H9 (cell line): ENCODE measurements around the gene TRIM40. TPM values are rescaled to one million over a fixed set of nuclear protein-coding genes. Genes with fewer than 3 reads are reported as not detected.

Source experiments
- DNase-seq: peaks from one replicate; pipeline ENCODE4 v3.0.0-alpha.2; 2017
- H2AFZ ChIP-seq: one replicate; pipeline ENCODE4 v1.6.1; 2013; ENCODE audit warnings: mild to moderate bottlenecking, low read length, control low read depth, moderate library complexity
- H2AK5ac ChIP-seq: 2 replicates; pipeline ENCODE4 v1.6.1; 2013; ENCODE audit warnings: low read length, control low read depth, mixed read lengths; ENCODE audit not compliant: insufficient read length
- H2BK120ac ChIP-seq: one replicate; pipeline ENCODE4 v1.6.1; 2013; ENCODE audit warnings: low read depth, mild to moderate bottlenecking, low read length, control low read depth, inconsistent platforms; ENCODE audit not compliant: poor library complexity, severe bottlenecking
- H2BK12ac ChIP-seq: 2 replicates; pipeline ENCODE4 v1.6.1; 2013; ENCODE audit warnings: low read length, control low read depth, mixed read lengths, low read depth; ENCODE audit not compliant: insufficient read length
- H2BK15ac ChIP-seq: 2 replicates; pipeline ENCODE4 v1.6.1; 2013; ENCODE audit warnings: low read depth, low read length, control low read depth
- H2BK20ac ChIP-seq: one replicate; pipeline ENCODE4 v1.6.1; 2013; ENCODE audit warnings: low read depth, mild to moderate bottlenecking, low read length, control low read depth, inconsistent platforms; ENCODE audit not compliant: poor library complexity, severe bottlenecking
- H2BK5ac ChIP-seq: 2 replicates; pipeline ENCODE4 v1.6.1; 2013; ENCODE audit warnings: low read length, control low read depth, mixed read lengths; ENCODE audit not compliant: insufficient read length
- H3K14ac ChIP-seq: 2 replicates; pipeline ENCODE4 v1.6.1; 2013; ENCODE audit warnings: low read length, control low read depth; ENCODE audit not compliant: insufficient read depth
- H3K18ac ChIP-seq: 2 replicates; pipeline ENCODE4 v1.6.1; 2013; ENCODE audit warnings: low read depth, mild to moderate bottlenecking, mixed read lengths, low read length, control low read depth; ENCODE audit not compliant: insufficient read length
- H3K23ac ChIP-seq: 2 replicates; pipeline ENCODE4 v1.6.1; 2013; ENCODE audit warnings: low read length, control low read depth, mixed read lengths, low read depth; ENCODE audit not compliant: insufficient read length
- H3K23me2 ChIP-seq: 2 replicates; pipeline ENCODE4 v1.6.1; 2013; ENCODE audit warnings: low read depth, mild to moderate bottlenecking, mixed read lengths, low read length, control low read depth; ENCODE audit not compliant: insufficient read length, poor library complexity, severe bottlenecking
- H3K27ac ChIP-seq: 2 replicates; pipeline ENCODE4 v1.5.1; 2013; ENCODE audit warnings: low read length, control low read depth, mixed read lengths, low read depth; ENCODE audit not compliant: insufficient read length
- H3K27me3 ChIP-seq: 2 replicates; pipeline ENCODE4 v1.6.1; 2013; ENCODE audit warnings: low read length, control low read depth, inconsistent platforms; ENCODE audit not compliant: insufficient read depth
- H3K4ac ChIP-seq: 2 replicates; pipeline ENCODE4 v1.6.1; 2013; ENCODE audit warnings: low read depth, mild to moderate bottlenecking, control low read depth, inconsistent platforms, low read length, moderate library complexity
- H3K4me1 ChIP-seq: 2 replicates; pipeline ENCODE4 v1.6.1; 2013; ENCODE audit warnings: low read length, control low read depth, inconsistent platforms; ENCODE audit not compliant: insufficient read depth
- H3K4me2 ChIP-seq: 2 replicates; pipeline ENCODE4 v1.6.1; 2013; ENCODE audit warnings: low read length, control low read depth, mixed read lengths; ENCODE audit not compliant: insufficient read length, insufficient read depth
- H3K56ac ChIP-seq: 2 replicates; pipeline ENCODE4 v1.6.1; 2013; ENCODE audit warnings: low read depth, mild to moderate bottlenecking, mixed read lengths, low read length, control low read depth; ENCODE audit not compliant: insufficient read length
- H3K79me1 ChIP-seq: 2 replicates; pipeline ENCODE4 v1.6.1; 2013; ENCODE audit warnings: low read depth, mild to moderate bottlenecking, moderate library complexity, low read length, control low read depth, inconsistent platforms; ENCODE audit not compliant: insufficient read depth, poor library complexity, severe bottlenecking
- H3K79me2 ChIP-seq: 2 replicates; pipeline ENCODE4 v1.6.1; 2013; ENCODE audit warnings: low read length, control low read depth, inconsistent platforms; ENCODE audit not compliant: insufficient read depth
- H3K9ac ChIP-seq: 2 replicates; pipeline ENCODE4 v1.6.1; 2013; ENCODE audit warnings: low read length, control low read depth, mixed read lengths; ENCODE audit not compliant: insufficient read length; ENCODE audit errors: extremely low read depth
- H3K9me3 ChIP-seq: one replicate; pipeline ENCODE4 v1.6.1; 2013; ENCODE audit warnings: low read depth, low read length, inconsistent platforms; ENCODE audit not compliant: control insufficient read depth
- H3T11ph ChIP-seq: one replicate; pipeline ENCODE4 v1.6.1; 2013; ENCODE audit warnings: mild to moderate bottlenecking, low read length, control low read depth, inconsistent platforms
- H4K20me1 ChIP-seq: one replicate; pipeline ENCODE4 v1.6.1; 2013; ENCODE audit not compliant: control insufficient read depth, insufficient read length, insufficient read depth
- H4K5ac ChIP-seq: 2 replicates; pipeline ENCODE4 v1.6.1; 2013; ENCODE audit warnings: low read depth, mild to moderate bottlenecking, mixed read lengths, low read length, control low read depth; ENCODE audit not compliant: insufficient read length
- H4K8ac ChIP-seq: replicated peaks from 2 replicates; pipeline ENCODE4 v1.6.1; 2013; ENCODE audit warnings: low read length, control low read depth, mixed read lengths, low read depth; ENCODE audit not compliant: insufficient read length
- H4K91ac ChIP-seq: 2 replicates; pipeline ENCODE4 v1.6.1; 2013; ENCODE audit warnings: low read depth, mild to moderate bottlenecking, moderate library complexity, mixed read lengths, low read length, control low read depth; ENCODE audit not compliant: insufficient read length
- H3K27ac Mint-ChIP-seq, 3 experiments: 2 replicates in 2 of 3; 3 replicates in 1 of 3; pipeline ENCODE4 v1.8.0; 2020 to 2021; ENCODE audit warnings: mixed read lengths in 3 of 3, mild to moderate bottlenecking in 1 of 3, moderate library complexity in 1 of 3
- H3K27me3 Mint-ChIP-seq: 2 replicates; pipeline ENCODE4 v1.8.0; 2021; ENCODE audit warnings: low read depth, mild to moderate bottlenecking, moderate library complexity, mixed read lengths
- H3K36me3 Mint-ChIP-seq, 3 experiments: 2 replicates in 2 of 3; 3 replicates in 1 of 3; pipeline ENCODE4 v1.8.0; 2020 to 2021; ENCODE audit warnings: low read depth in 3 of 3, mixed read lengths in 3 of 3; ENCODE audit not compliant: insufficient read depth in 1 of 3
- H3K4me1 Mint-ChIP-seq, 2 experiments: 2 replicates each; pipeline ENCODE4 v1.8.0; 2020; ENCODE audit warnings: mixed read lengths in 2 of 2
- H3K4me3 Mint-ChIP-seq, 2 experiments: 2 replicates in 1 of 2; 3 replicates in 1 of 2; pipeline ENCODE4 v1.8.0; 2020 to 2021; ENCODE audit warnings: mild to moderate bottlenecking in 2 of 2, mixed read lengths in 2 of 2, moderate library complexity in 1 of 2
- H3K9me3 Mint-ChIP-seq, 2 experiments: 2 replicates in 1 of 2; 3 replicates in 1 of 2; pipeline ENCODE4 v1.8.0; 2020; ENCODE audit warnings: mild to moderate bottlenecking in 2 of 2, mixed read lengths in 2 of 2, moderate library complexity in 1 of 2
- WGBS: extraction: QIAGEN DNeasy Blood & Tissue Kit; methylation state at CpG from one replicate; pipeline ENCODE4 v1.1.7; 2013; ENCODE audit warnings: missing lambda C conversion rate, low lambda C conversion rate, mixed read lengths; ENCODE audit not compliant: insufficient read length; ENCODE audit errors: extremely low coverage; 5-methylcytosine and 5-hydroxymethylcytosine counted together
- total RNA-seq: library from RNA; stranded (reverse); gene quantifications from 2 replicates; pipeline ENCODE4 v1.2.1, GENCODE V29; 2021
- TF ChIP-seq, protein P1 (sequence below): fragments of 200-600 bp; sonication (generic); conservative IDR thresholded peaks from 3 replicates; pipeline ENCODE4 v1.8.0; 2021; ENCODE audit warnings: antibody characterized with exemption, mild to moderate bottlenecking

The TRIM40 gene
- total RNA-seq, 1 experiment from 2014 or later, result not detected

GRCh38 chr6:30135147-30135546 is 793 bp upstream of the TRIM40 start:
- Mint-ChIP-seq H3K27me3 (peaks cover 57% of the 10 kb centered on the region), H3K27ac (no peak overlapping the region), H3K9me3 (no peaks in the 10 kb centered on the region), H3K4me1 (peaks cover 4 to 5% of the 10 kb centered on the region in 2 experiments), H3K36me3 (no peaks in the 10 kb centered on the region), H3K4me3 (no peak overlapping the region)
- H3K4ac ChIP-seq, result no peak overlapping the region
- no CpG with 5 or more reads among the region's 2 CpGs for WGBS
- no peak overlapping the region for H4K5ac ChIP-seq
- no peak overlapping the region for H3T11ph ChIP-seq
- no peaks in the 10 kb centered on the region for H3K4me1 ChIP-seq
- H3K18ac ChIP-seq, result no peak overlapping the region
- H3K56ac ChIP-seq, result no peak overlapping the region
- H4K91ac ChIP-seq, result no peak overlapping the region
- H3K23me2 ChIP-seq, result no peaks in the 10 kb centered on the region
- H2BK5ac ChIP-seq, result no peak overlapping the region
- no peaks in the 10 kb centered on the region for H3K79me2 ChIP-seq
- TF ChIP-seq, protein P1, sequence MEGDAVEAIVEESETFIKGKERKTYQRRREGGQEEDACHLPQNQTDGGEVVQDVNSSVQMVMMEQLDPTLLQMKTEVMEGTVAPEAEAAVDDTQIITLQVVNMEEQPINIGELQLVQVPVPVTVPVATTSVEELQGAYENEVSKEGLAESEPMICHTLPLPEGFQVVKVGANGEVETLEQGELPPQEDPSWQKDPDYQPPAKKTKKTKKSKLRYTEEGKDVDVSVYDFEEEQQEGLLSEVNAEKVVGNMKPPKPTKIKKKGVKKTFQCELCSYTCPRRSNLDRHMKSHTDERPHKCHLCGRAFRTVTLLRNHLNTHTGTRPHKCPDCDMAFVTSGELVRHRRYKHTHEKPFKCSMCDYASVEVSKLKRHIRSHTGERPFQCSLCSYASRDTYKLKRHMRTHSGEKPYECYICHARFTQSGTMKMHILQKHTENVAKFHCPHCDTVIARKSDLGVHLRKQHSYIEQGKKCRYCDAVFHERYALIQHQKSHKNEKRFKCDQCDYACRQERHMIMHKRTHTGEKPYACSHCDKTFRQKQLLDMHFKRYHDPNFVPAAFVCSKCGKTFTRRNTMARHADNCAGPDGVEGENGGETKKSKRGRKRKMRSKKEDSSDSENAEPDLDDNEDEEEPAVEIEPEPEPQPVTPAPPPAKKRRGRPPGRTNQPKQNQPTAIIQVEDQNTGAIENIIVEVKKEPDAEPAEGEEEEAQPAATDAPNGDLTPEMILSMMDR, result no peak
- no peak overlapping the region for H2AK5ac ChIP-seq
- H2BK12ac ChIP-seq, result no peak overlapping the region
- H4K20me1 ChIP-seq, result no peaks in the 10 kb centered on the region
- H3K79me1 ChIP-seq, result no peaks in the 10 kb centered on the region
- no peaks in the 10 kb centered on the region for H3K9me3 ChIP-seq
- H3K14ac ChIP-seq, result no peak overlapping the region
- H2AFZ ChIP-seq, result no peak overlapping the region
- no peak overlapping the region for H2BK20ac ChIP-seq
- H4K8ac ChIP-seq, result no peak overlapping the region
- no peak overlapping the region for H2BK120ac ChIP-seq
- H3K23ac ChIP-seq, result no peak overlapping the region
- peaks cover 7% of the 10 kb centered on the region; the same call in 1 of the 2 replicates for H3K27me3 ChIP-seq
- H3K9ac ChIP-seq, result no peak overlapping the region
- no peak overlapping the region for H2BK15ac ChIP-seq
- H3K27ac ChIP-seq, result no peak overlapping the region
- DNase-seq, result no peak
- no peak overlapping the region for H3K4me2 ChIP-seq
